Hepatocyte (in vitro differentiated cells): ENCODE measurements around the gene SYT1. TPM values are rescaled to one million over a fixed set of nuclear protein-coding genes. Genes with fewer than 3 reads are reported as not detected.

ENCODE experiments used
- DNase-seq: peaks from one replicate; pipeline ENCODE4 v3.0.0-alpha.2; 2016; ENCODE audit warnings: low spot score
- H2AFZ ChIP-seq: fragments of 200-600 bp; sonication (generic); 2 replicates; pipeline ENCODE4 v1.6.0; 2016; ENCODE audit warnings: antibody characterized with exemption, mild to moderate bottlenecking
- H3K27ac ChIP-seq: fragments of 200-600 bp; sonication (generic); 2 replicates; pipeline ENCODE4 v1.5.1; 2016; ENCODE audit warnings: mild to moderate bottlenecking
- H3K27me3 ChIP-seq: fragments of 200-600 bp; sonication (generic); 2 replicates; pipeline ENCODE4 v1.6.1; 2016
- H3K36me3 ChIP-seq: fragments of 200-600 bp; sonication (generic); replicated peaks from 2 replicates; pipeline ENCODE4 v1.5.1; 2016; ENCODE audit warnings: low read depth; ENCODE audit not compliant: insufficient read depth
- H3K4me1 ChIP-seq: fragments of 200-600 bp; sonication (generic); 2 replicates; pipeline ENCODE4 v1.5.1; 2016; ENCODE audit warnings: mild to moderate bottlenecking, moderate library complexity; ENCODE audit not compliant: insufficient read depth
- H3K4me2 ChIP-seq: fragments of 200-600 bp; sonication (generic); 2 replicates; pipeline ENCODE4 v1.6.0; 2016
- H3K4me3 ChIP-seq: fragments of 200-600 bp; sonication (generic); 2 replicates; pipeline ENCODE4 v1.5.1; 2016; ENCODE audit warnings: mild to moderate bottlenecking
- H3K79me2 ChIP-seq: fragments of 200-600 bp; sonication (generic); 2 replicates; pipeline ENCODE4 v1.6.0; 2017; ENCODE audit warnings: mild to moderate bottlenecking
- H3K9me2 ChIP-seq: fragments of 200-600 bp; sonication (generic); replicated peaks from 2 replicates; pipeline ENCODE4 v1.6.0; 2017; ENCODE audit warnings: mild to moderate bottlenecking; ENCODE audit not compliant: insufficient read depth
- H3K9me3 ChIP-seq: fragments of 200-600 bp; sonication (generic); 2 replicates; pipeline ENCODE4 v1.5.1; 2016; ENCODE audit warnings: low read depth, mild to moderate bottlenecking
- H4K20me1 ChIP-seq: fragments of 200-600 bp; sonication (generic); 2 replicates; pipeline ENCODE4 v1.6.0; 2016; ENCODE audit warnings: mild to moderate bottlenecking; ENCODE audit not compliant: insufficient read depth, poor library complexity, severe bottlenecking
- CTCF ChIP-seq: fragments of 200-600 bp; sonication (generic); IDR thresholded peaks from 2 replicates; pipeline ENCODE4 v1.5.1; 2016; ENCODE audit warnings: antibody characterized with exemption, mild to moderate bottlenecking; ENCODE audit not compliant: poor library complexity
- EZH2 ChIP-seq: fragments of 200-600 bp; sonication (generic); IDR thresholded peaks from 2 replicates; pipeline ENCODE4 v1.6.1; 2016; ENCODE audit warnings: antibody characterized with exemption, mild to moderate bottlenecking, borderline replicate concordance
- EZH2phosphoT487 ChIP-seq: fragments of 200-600 bp; sonication (generic); IDR thresholded peaks from one replicate; pipeline ENCODE4 v1.6.1; 2018; ENCODE audit warnings: antibody characterized with exemption, mild to moderate bottlenecking, low read depth, moderate library complexity; ENCODE audit not compliant: unreplicated experiment, severe bottlenecking
- WGBS: methylation state at CpG from one replicate; pipeline ENCODE4 v1.1.6; 2016; ENCODE audit warnings: low lambda C conversion rate; ENCODE audit errors: missing lambda C conversion rate; 5-methylcytosine and 5-hydroxymethylcytosine counted together
- polyA plus RNA-seq: library from polyadenylated mRNA; unstranded; fragments of >200 nt; fragmentation: Nextera tagmentation; extraction: Ambion mirVana; gene quantifications from 2 replicates; pipeline ENCODE4 v1.2.1, GENCODE V29; 2016
- total RNA-seq: library from RNA; depleted of rRNA; stranded (reverse); fragments of >200 nt; gene quantifications from 2 replicates; pipeline ENCODE4 v1.2.3, GENCODE V29; 2014

Gene SYT1
- total and polyA plus RNA-seq, 2 experiments from 2014 or later, result 1.3 to 2.5 TPM

GRCh38 chr12:79360936-79361335 lies 496.4 kb downstream of the SYT1 start:
- Histone ChIP-seq H3K9me2 (no peaks in the 10 kb centered on the region), H3K79me2 (no peaks in the 10 kb centered on the region), H4K20me1 (no peaks in the 10 kb centered on the region), H3K27ac (no peak overlapping the region), H3K9me3 (no peaks in the 10 kb centered on the region), H3K4me3 (no peak overlapping the region), H2AFZ (no peak overlapping the region), H3K36me3 (no peaks in the 10 kb centered on the region), H3K4me1 (peaks cover 16% of the 10 kb centered on the region), H3K27me3 (no peaks in the 10 kb centered on the region), H3K4me2 (no peak overlapping the region)
- DNase-seq, result no peak
- TF ChIP-seq CTCF (no peak), EZH2 (no peak), EZH2phosphoT487 (no peak)

GRCh38 chr12:79364197-79364596 lies 499.6 kb downstream of the SYT1 start:
- H3K4me1 ChIP-seq, result peaks cover 16% of the 10 kb centered on the region
- no peaks in the 10 kb centered on the region for H3K27me3 ChIP-seq
- peak; percentile 29 for DNase-seq
- no peaks in the 10 kb centered on the region for H3K9me2 ChIP-seq
- no peaks in the 10 kb centered on the region for H3K79me2 ChIP-seq
- TF ChIP-seq CTCF (no peak), EZH2 (no peak), EZH2phosphoT487 (no peak)
- H3K9me3 ChIP-seq, result no peaks in the 10 kb centered on the region
- H3K4me2 ChIP-seq, result peak overlapping the region; percentile 34
- no peak overlapping the region for H2AFZ ChIP-seq
- peak overlapping the region; percentile 49 for H3K27ac ChIP-seq
- 27% methylated on average over 4 of the region's 4 CpGs for WGBS
- no peaks in the 10 kb centered on the region for H3K36me3 ChIP-seq
- H3K4me3 ChIP-seq, result no peak overlapping the region
- H4K20me1 ChIP-seq, result no peaks in the 10 kb centered on the region

- Histone ChIP-seq H3K9me2 (no peaks in the 10 kb centered on the region), H3K4me1 (peaks cover 23% of the 10 kb centered on the region), H3K36me3 (no peaks in the 10 kb centered on the region), H3K4me3 (no peak overlapping the region), H3K27ac (no peak overlapping the region), H2AFZ (no peak overlapping the region), H3K9me3 (no peaks in the 10 kb centered on the region), H4K20me1 (no peaks in the 10 kb centered on the region), H3K27me3 (no peaks in the 10 kb centered on the region), H3K79me2 (no peaks in the 10 kb centered on the region), H3K4me2 (no peak overlapping the region)
- TF ChIP-seq EZH2, result no peak
- no peak for TF ChIP-seq CTCF
- TF ChIP-seq EZH2phosphoT487, result no peak
- DNase-seq, result no peak
- 75% methylated on average over 2 of the region's 2 CpGs for WGBS
Observed at GRCh38 chr12:79366374-79366773, 501.8 kb downstream of the SYT1 start.

GRCh38 chr12:79367032-79367589 lies 502.5 kb downstream of the SYT1 start:
- WGBS, result 55% methylated on average over 3 of the region's 3 CpGs
- no peaks in the 10 kb centered on the region for H3K9me3 ChIP-seq
- H2AFZ ChIP-seq, result no peak overlapping the region
- no peak overlapping the region for H3K4me2 ChIP-seq
- H3K27me3 ChIP-seq, result no peaks in the 10 kb centered on the region
- no peak for DNase-seq
- no peak for TF ChIP-seq EZH2phosphoT487
- TF ChIP-seq EZH2, result no peak
- TF ChIP-seq CTCF, result no peak
- no peaks in the 10 kb centered on the region for H3K36me3 ChIP-seq
- H3K4me3 ChIP-seq, result no peak overlapping the region
- peaks cover 23% of the 10 kb centered on the region for H3K4me1 ChIP-seq
- no peaks in the 10 kb centered on the region for H3K79me2 ChIP-seq
- no peak overlapping the region for H3K27ac ChIP-seq
- H3K9me2 ChIP-seq, result no peaks in the 10 kb centered on the region
- H4K20me1 ChIP-seq, result no peaks in the 10 kb centered on the region
